OCI-LY3 (cell line): ENCODE data around the gene KCNJ8.

Source experiments
- CTCF ChIP-seq: fragments of 200-600, 300-600 bp; sonication (generic); IDR thresholded peaks from 2 replicates; pipeline ENCODE4 v1.5.1; 2014; ENCODE audit warnings: antibody characterized with exemption, low read length, low read depth
- EZH2phosphoT487 ChIP-seq: fragments of 200-600 bp; shearing (Covaris generic); IDR thresholded peaks from 2 replicates; pipeline ENCODE4 v1.6.1; 2018; ENCODE audit warnings: antibody characterized with exemption, mixed run types, low read depth

- no peak for TF ChIP-seq CTCF
- TF ChIP-seq EZH2phosphoT487: no peak
Measured at GRCh38 chr12:21823581-21823980, 49.1 kb upstream of the KCNJ8 start.
